ENCODE data around the gene NFIL3.

The NFIL3 gene

DNA sequence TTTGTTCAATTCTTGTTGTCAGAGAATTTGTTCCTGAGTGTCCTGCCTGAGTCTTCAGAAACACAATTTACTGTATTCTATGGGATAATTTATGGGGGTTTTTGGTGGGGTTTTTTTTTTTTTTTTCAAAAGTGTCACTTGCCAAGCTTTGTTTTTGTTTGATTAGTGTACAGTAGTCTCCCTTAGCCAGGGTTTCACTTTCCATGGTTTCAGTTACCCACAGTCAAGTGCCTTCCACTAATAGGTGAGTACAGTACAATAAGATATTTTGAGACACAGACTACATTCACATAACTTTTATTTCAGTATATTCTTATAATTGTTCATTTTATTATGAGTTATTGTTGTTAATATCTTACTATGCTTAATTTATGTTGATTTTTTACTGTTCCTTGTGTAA, 36.9 kb downstream of the NFIL3 start:
- H3K36me3 ChIP-seq (replicated peaks; ENCODE audit: insufficient read depth, low read length): no peaks in the 10 kb centered on the region
- H3K9me2 ChIP-seq (replicated peaks; ENCODE audit: insufficient read depth, low read length): no peaks in the 10 kb centered on the region
- H3K4me1 ChIP-seq (ENCODE audit: low read length): peaks cover 14% of the 10 kb centered on the region
- H3K27ac ChIP-seq (ENCODE audit: low read length): no peak overlapping the region
- TF ChIP-seq, protein P1, sequence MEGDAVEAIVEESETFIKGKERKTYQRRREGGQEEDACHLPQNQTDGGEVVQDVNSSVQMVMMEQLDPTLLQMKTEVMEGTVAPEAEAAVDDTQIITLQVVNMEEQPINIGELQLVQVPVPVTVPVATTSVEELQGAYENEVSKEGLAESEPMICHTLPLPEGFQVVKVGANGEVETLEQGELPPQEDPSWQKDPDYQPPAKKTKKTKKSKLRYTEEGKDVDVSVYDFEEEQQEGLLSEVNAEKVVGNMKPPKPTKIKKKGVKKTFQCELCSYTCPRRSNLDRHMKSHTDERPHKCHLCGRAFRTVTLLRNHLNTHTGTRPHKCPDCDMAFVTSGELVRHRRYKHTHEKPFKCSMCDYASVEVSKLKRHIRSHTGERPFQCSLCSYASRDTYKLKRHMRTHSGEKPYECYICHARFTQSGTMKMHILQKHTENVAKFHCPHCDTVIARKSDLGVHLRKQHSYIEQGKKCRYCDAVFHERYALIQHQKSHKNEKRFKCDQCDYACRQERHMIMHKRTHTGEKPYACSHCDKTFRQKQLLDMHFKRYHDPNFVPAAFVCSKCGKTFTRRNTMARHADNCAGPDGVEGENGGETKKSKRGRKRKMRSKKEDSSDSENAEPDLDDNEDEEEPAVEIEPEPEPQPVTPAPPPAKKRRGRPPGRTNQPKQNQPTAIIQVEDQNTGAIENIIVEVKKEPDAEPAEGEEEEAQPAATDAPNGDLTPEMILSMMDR (IDR thresholded peaks at IDR 0.05; ENCODE audit: low read length): no peak
- TF ChIP-seq EZH2 (optimal IDR thresholded peaks at IDR 0.05; ENCODE audit: low read depth, low read length) (no peak), EZH2phosphoT487 (IDR thresholded peaks at IDR 0.05; ENCODE audit: low read length) (no peak)
- no peak overlapping the region for H3K9ac ChIP-seq (ENCODE audit: low read length)
- H4K20me1 ChIP-seq (ENCODE audit: insufficient read depth, low read length): no peaks in the 10 kb centered on the region
- H3K27me3 ChIP-seq (replicated peaks; ENCODE audit: insufficient read depth, low read length): no peaks in the 10 kb centered on the region
- no peaks in the 10 kb centered on the region for H3K9me3 ChIP-seq (replicated peaks; ENCODE audit: insufficient read depth, low read length)
- peak; percentile 51 for DNase-seq
- no peaks in the 10 kb centered on the region for H3F3A ChIP-seq (ENCODE audit: insufficient read depth, low read length)
- H3K4me3 ChIP-seq (ENCODE audit: low read length): no peak overlapping the region
- H3K79me2 ChIP-seq (ENCODE audit: low read length): no peaks in the 10 kb centered on the region
- peak overlapping the region; percentile 31; the same call in 1 of the 2 replicates for H3K4me2 ChIP-seq (ENCODE audit: low read depth, low read length)
- H2AFZ ChIP-seq (ENCODE audit: low read length): no peak overlapping the region

DNA sequence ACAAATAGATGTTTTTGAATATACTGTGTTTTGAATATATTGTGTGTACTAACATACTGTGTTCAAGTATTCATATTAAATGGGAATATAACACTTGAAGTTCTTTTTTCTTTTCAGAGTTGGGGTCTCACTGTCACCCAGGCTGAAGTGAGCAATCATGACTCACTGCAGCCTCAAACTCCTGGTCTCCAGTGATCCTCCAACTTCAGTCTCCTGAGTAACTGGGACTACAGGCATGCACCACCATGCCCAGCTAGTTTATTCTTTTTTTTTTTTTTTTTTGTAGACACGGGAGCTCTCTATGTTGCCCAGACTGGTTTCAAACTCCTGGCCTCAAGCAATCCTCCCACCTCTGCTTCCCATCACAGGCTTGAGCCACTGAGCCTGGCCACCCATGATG, 38.7 kb downstream of the NFIL3 start:
- no peaks in the 10 kb centered on the region for H3K9me2 ChIP-seq (replicated peaks; ENCODE audit: insufficient read depth, low read length)
- no peak overlapping the region for H2AFZ ChIP-seq (ENCODE audit: low read length)
- no peaks in the 10 kb centered on the region for H3K36me3 ChIP-seq (replicated peaks; ENCODE audit: insufficient read depth, low read length)
- no peak overlapping the region for H3K4me2 ChIP-seq (ENCODE audit: low read depth, low read length)
- TF ChIP-seq, protein P1 (IDR thresholded peaks at IDR 0.05; ENCODE audit: low read length): no peak
- TF ChIP-seq EZH2 (optimal IDR thresholded peaks at IDR 0.05; ENCODE audit: low read depth, low read length) (no peak), EZH2phosphoT487 (IDR thresholded peaks at IDR 0.05; ENCODE audit: low read length) (no peak)
- H3K4me1 ChIP-seq (ENCODE audit: low read length): peaks cover 14% of the 10 kb centered on the region
- H3K27ac ChIP-seq (ENCODE audit: low read length): no peak overlapping the region
- no peaks in the 10 kb centered on the region for H4K20me1 ChIP-seq (ENCODE audit: insufficient read depth, low read length)
- H3K79me2 ChIP-seq (ENCODE audit: low read length): no peaks in the 10 kb centered on the region
- no peaks in the 10 kb centered on the region for H3K27me3 ChIP-seq (replicated peaks; ENCODE audit: insufficient read depth, low read length)
- no peak overlapping the region for H3K9ac ChIP-seq (ENCODE audit: low read length)
- no peaks in the 10 kb centered on the region for H3K9me3 ChIP-seq (replicated peaks; ENCODE audit: insufficient read depth, low read length)
- H3K4me3 ChIP-seq (ENCODE audit: low read length): no peak overlapping the region
- DNase-seq: no peak
- H3F3A ChIP-seq (ENCODE audit: insufficient read depth, low read length): no peaks in the 10 kb centered on the region

DNA sequence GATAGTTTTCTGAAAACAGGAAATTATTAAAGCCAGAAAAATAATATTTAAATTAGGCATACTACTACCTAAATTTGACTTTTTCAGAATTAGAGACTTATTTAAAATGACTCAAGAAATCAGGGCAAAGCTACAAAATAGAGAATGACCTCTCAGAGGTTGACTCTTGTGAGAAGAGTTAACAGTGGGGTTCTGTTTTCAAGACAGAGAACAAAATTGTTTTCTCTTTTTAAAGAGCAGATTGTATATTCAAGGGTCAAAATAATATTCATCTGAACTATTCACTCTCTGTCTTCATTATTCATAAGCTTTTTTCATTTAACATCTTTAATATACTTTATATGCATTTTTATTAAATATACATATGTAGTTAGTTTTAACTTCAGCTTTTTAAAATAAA, 40.1 kb downstream of the NFIL3 start:
- DNase-seq: no peak
- Histone ChIP-seq H4K20me1 (ENCODE audit: insufficient read depth, low read length) (no peaks in the 10 kb centered on the region), H3K9ac (ENCODE audit: low read length) (no peak overlapping the region), H3K4me2 (ENCODE audit: low read depth, low read length) (no peak overlapping the region), H3K4me3 (ENCODE audit: low read length) (no peak overlapping the region), H3K36me3 (replicated peaks; ENCODE audit: insufficient read depth, low read length) (no peaks in the 10 kb centered on the region), H3K27ac (ENCODE audit: low read length) (no peak overlapping the region), H3K27me3 (replicated peaks; ENCODE audit: insufficient read depth, low read length) (no peaks in the 10 kb centered on the region), H3F3A (ENCODE audit: insufficient read depth, low read length) (no peaks in the 10 kb centered on the region), H3K4me1 (ENCODE audit: low read length) (peaks cover 14% of the 10 kb centered on the region), H3K79me2 (ENCODE audit: low read length) (no peaks in the 10 kb centered on the region), H2AFZ (ENCODE audit: low read length) (no peak overlapping the region), H3K9me3 (replicated peaks; ENCODE audit: insufficient read depth, low read length) (no peaks in the 10 kb centered on the region), H3K9me2 (replicated peaks; ENCODE audit: insufficient read depth, low read length) (no peaks in the 10 kb centered on the region)
- no peak for TF ChIP-seq EZH2 (optimal IDR thresholded peaks at IDR 0.05; ENCODE audit: low read depth, low read length)
- TF ChIP-seq EZH2phosphoT487 (IDR thresholded peaks at IDR 0.05; ENCODE audit: low read length): no peak

DNA sequence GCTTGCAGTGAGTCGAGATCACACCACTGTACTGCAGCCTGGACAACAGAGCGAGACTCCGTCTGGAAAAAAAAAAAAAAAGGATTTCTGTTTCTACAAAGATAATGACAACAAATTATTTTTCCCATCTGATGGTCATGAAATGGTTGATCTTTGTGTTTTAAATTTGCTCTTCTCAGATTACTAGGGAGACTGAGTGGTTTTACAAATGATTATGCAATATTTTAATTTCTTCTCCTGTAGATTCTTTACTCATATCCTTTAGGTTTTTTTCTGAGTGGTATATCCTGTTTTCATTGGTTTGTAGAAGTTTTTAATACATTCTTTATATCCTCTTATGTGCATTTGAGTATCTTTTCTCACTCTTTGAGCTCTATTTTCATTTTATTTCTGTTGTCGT, 41.3 kb downstream of the NFIL3 start:
- no peak overlapping the region for H3K4me3 ChIP-seq (ENCODE audit: low read length)
- H3K9me3 ChIP-seq (replicated peaks; ENCODE audit: insufficient read depth, low read length): no peaks in the 10 kb centered on the region
- no peaks in the 10 kb centered on the region for H3K27me3 ChIP-seq (replicated peaks; ENCODE audit: insufficient read depth, low read length)
- no peak overlapping the region for H3K4me2 ChIP-seq (ENCODE audit: low read depth, low read length)
- peaks cover 11% of the 10 kb centered on the region for H3K4me1 ChIP-seq (ENCODE audit: low read length)
- H3K9ac ChIP-seq (ENCODE audit: low read length): no peak overlapping the region
- H4K20me1 ChIP-seq (ENCODE audit: insufficient read depth, low read length): no peaks in the 10 kb centered on the region
- no peak overlapping the region for H3K27ac ChIP-seq (ENCODE audit: low read length)
- H3K9me2 ChIP-seq (replicated peaks; ENCODE audit: insufficient read depth, low read length): no peaks in the 10 kb centered on the region
- no peak overlapping the region for H2AFZ ChIP-seq (ENCODE audit: low read length)
- no peaks in the 10 kb centered on the region for H3F3A ChIP-seq (ENCODE audit: insufficient read depth, low read length)
- no peak for DNase-seq
- no peaks in the 10 kb centered on the region for H3K36me3 ChIP-seq (replicated peaks; ENCODE audit: insufficient read depth, low read length)
- H3K79me2 ChIP-seq (ENCODE audit: low read length): no peaks in the 10 kb centered on the region
- TF ChIP-seq EZH2phosphoT487 (IDR thresholded peaks at IDR 0.05; ENCODE audit: low read length): no peak
- TF ChIP-seq EZH2 (optimal IDR thresholded peaks at IDR 0.05; ENCODE audit: low read depth, low read length): no peak
- TF ChIP-seq, protein P1 (IDR thresholded peaks at IDR 0.05; ENCODE audit: low read length): no peak

All from MM.1S (cell line).